NB4 (cell line): ENCODE measurements around the gene GNG14.

ENCODE experiments used
- DNase-seq: peaks from one replicate; pipeline ENCODE4 v3.0.0; 2010; ENCODE audit warnings: low read depth
- H3K4me3 ChIP-seq: one replicate; pipeline ENCODE4 v1.5.1; 2011; ENCODE audit warnings: mild to moderate bottlenecking, low read depth, low read length, moderate library complexity
- CTCF ChIP-seq: IDR thresholded peaks from one replicate; pipeline ENCODE4 v1.5.1; 2012; ENCODE audit warnings: low read depth, low read length
- MYC ChIP-seq: IDR thresholded peaks from 2 replicates; pipeline ENCODE4 v1.6.1; 2011; ENCODE audit warnings: low read depth, low read length
- POLR2A ChIP-seq: IDR thresholded peaks from 2 replicates; pipeline ENCODE4 v1.6.1; 2011; ENCODE audit warnings: mild to moderate bottlenecking; ENCODE audit not compliant: insufficient read length; ENCODE audit errors: extremely low read depth
- TF ChIP-seq, protein P1 (sequence below): IDR thresholded peaks from 2 replicates; pipeline ENCODE4 v1.6.1; 2011; ENCODE audit warnings: low read depth, low read length

GNG14 gene

GRCh38 chr19:12689012-12689411 is 1.2 kb downstream of the GNG14 start:
- DNase-seq = no peak
- no peak overlapping the region for H3K4me3 ChIP-seq
- no peak for TF ChIP-seq POLR2A
- TF ChIP-seq, protein P1, sequence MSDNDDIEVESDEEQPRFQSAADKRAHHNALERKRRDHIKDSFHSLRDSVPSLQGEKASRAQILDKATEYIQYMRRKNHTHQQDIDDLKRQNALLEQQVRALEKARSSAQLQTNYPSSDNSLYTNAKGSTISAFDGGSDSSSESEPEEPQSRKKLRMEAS = no peak
- TF ChIP-seq CTCF = no peak
- TF ChIP-seq MYC = no peak

GRCh38 chr19:12689581-12690216 is 1.9 kb downstream of the GNG14 start:
- TF ChIP-seq MYC = no peak
- no peak for TF ChIP-seq CTCF
- TF ChIP-seq, protein P1 = no peak
- TF ChIP-seq POLR2A = no peak
- DNase-seq = no peak

GRCh38 chr19:12692960-12693359 is 5.2 kb downstream of the GNG14 start:
- H3K4me3 ChIP-seq = no peak overlapping the region
- no peak for TF ChIP-seq CTCF
- no peak for TF ChIP-seq POLR2A
- TF ChIP-seq, protein P1 = no peak
- no peak for TF ChIP-seq MYC
- DNase-seq = no peak

More at GRCh38 chr19:12689581-12690216, 1.9 kb downstream of the GNG14 start:
- H3K4me3 ChIP-seq = no peak overlapping the region

DNA sequence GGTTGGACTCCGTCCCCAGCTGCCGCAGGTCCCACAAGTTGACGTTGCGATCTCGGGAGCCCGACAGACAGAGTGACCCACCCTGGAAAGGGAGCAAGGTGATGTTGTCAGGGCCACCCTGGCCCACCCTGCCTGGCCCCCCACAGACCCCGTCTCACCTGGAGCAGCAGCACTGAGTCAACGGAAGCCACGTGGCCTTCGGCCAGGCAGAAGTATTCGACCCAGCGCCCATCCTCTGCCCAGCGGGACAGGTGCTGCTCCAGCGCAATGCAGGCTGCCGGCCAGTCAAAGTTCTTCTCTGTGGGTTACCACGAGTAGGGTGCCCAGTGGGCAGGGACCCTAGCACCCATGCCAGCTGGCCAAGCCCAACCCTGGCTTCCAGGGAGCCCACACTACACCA is 6.8 kb downstream of the GNG14 start:
- DNase-seq = no peak
- H3K4me3 ChIP-seq = no peak overlapping the region
- TF ChIP-seq POLR2A (no peak), MYC (no peak), CTCF (no peak)
- TF ChIP-seq, protein P1 = no peak

- H3K4me3 ChIP-seq = peak overlapping the region; percentile 81
- TF ChIP-seq POLR2A = no peak
- TF ChIP-seq MYC = no peak
- TF ChIP-seq, protein P1 = no peak
- no peak for TF ChIP-seq CTCF
- peak; percentile 42 for DNase-seq
Measured at GRCh38 chr19:12695096-12695495, 7.3 kb downstream of the GNG14 start.
